Lower lobe of right lung (tissue), 2 donors: ENCODE data around the gene CYP8B1. TPM values are rescaled to one million over a fixed set of nuclear protein-coding genes. Genes with fewer than 3 reads are reported as not detected.
A peak's percentile ranks its signal among the peaks of the same experiment; 100 is the strongest.

Experiments
- ATAC-seq, 2 donors: fragments of 200-7000 bp; cut with Tn5 transposase; one replicate each; pipeline ENCODE4 v1.9.1; 2020 to 2022; ENCODE audit warnings: mild to moderate bottlenecking in 2 of 2, moderate library complexity in 2 of 2
- DNase-seq: peaks from one replicate; pipeline ENCODE4 v3.0.0-alpha.2; 2020
- H3K27ac ChIP-seq: fragments of 200-600 bp; one replicate; pipeline ENCODE4 v1.8.0; 2022
- H3K27me3 ChIP-seq: fragments of 200-600 bp; one replicate; pipeline ENCODE4 v1.8.0; 2022; ENCODE audit warnings: low read depth
- H3K36me3 ChIP-seq: fragments of 200-600 bp; one replicate; pipeline ENCODE4 v1.8.0; 2022; ENCODE audit warnings: mild to moderate bottlenecking
- H3K4me1 ChIP-seq: fragments of 200-600 bp; one replicate; pipeline ENCODE4 v1.8.0; 2022
- H3K4me3 ChIP-seq: fragments of 200-600 bp; one replicate; pipeline ENCODE4 v1.8.0; 2022; ENCODE audit warnings: mild to moderate bottlenecking
- H3K9me3 ChIP-seq: fragments of 200-600 bp; one replicate; pipeline ENCODE4 v1.8.0; 2022
- CTCF ChIP-seq: fragments of 200-600 bp; IDR thresholded peaks from one replicate; pipeline ENCODE4 v1.8.0; 2022; ENCODE audit warnings: antibody characterized with exemption, mild to moderate bottlenecking
- intact Hi-C: fragments of 100-400 bp; cut with DNase I; formaldehyde crosslinking; loops from one replicate; pipeline ENCODE4 v1.11.0; 2022
- total RNA-seq: library from RNA; stranded (reverse); fragmentation: NEBNext Ultra II Directional; extraction: Animal tissue kit (Norgen Biotek cat#: 25700); gene quantifications from one replicate; pipeline ENCODE4 v1.2.1, GENCODE V29; 2021
- donor health status: DM: no; HTN: yes; CAD: no; lungs with severe emphysema.

Gene CYP8B1
- total RNA-seq, 1 donor from 2014 or later: not detected

- H3K36me3 ChIP-seq: peaks cover 10% of the 10 kb centered on the region
- no peak for TF ChIP-seq CTCF
- ATAC-seq (peak; percentile 4 to 13), DNase-seq (no peak)
- peaks cover 16% of the 10 kb centered on the region for H3K4me1 ChIP-seq
- intact Hi-C loops: no loop called here
- H3K9me3 ChIP-seq: peaks cover 10% of the 10 kb centered on the region
- H3K27me3 ChIP-seq: no peaks in the 10 kb centered on the region
- H3K4me3 ChIP-seq: peak overlapping the region; percentile 66
- no peak overlapping the region for H3K27ac ChIP-seq
Observed at GRCh38 chr3:42906848-42907183, 31.1 kb upstream of the CYP8B1 start.

GRCh38 chr3:42906070-42906847, 30.6 kb upstream of the CYP8B1 start, which contains the start of gene ZNF662:
ZNF662 (plus strand) TSS chr3:42906142; CDS start chr3:42908115, 1,973 bp downstream.
- peak within 1 kb of the TSS; percentile 72 for H3K27ac ChIP-seq
- H3K27me3 ChIP-seq: no peaks in the 10 kb centered on the region
- peaks cover 6% of the 10 kb centered on the region for H3K9me3 ChIP-seq
- intact Hi-C loops: no loop called here
- peak within 1 kb of the TSS; percentile 66 for H3K4me3 ChIP-seq
- ATAC-seq: peak; percentile 92 to 95
- no peak for TF ChIP-seq CTCF
- peak; percentile 57 for DNase-seq
- H3K4me1 ChIP-seq: peaks cover 16% of the 10 kb centered on the region
- H3K36me3 ChIP-seq: peaks cover 6% of the 10 kb centered on the region

GRCh38 chr3:42905740-42906069, 30.0 kb upstream of the CYP8B1 start:
- ATAC-seq: no peak
- DNase-seq: no peak
- TF ChIP-seq CTCF: no peak
- peaks cover 4% of the 10 kb centered on the region for H3K9me3 ChIP-seq
- intact Hi-C loops: no loop called here
- peaks cover under 1% of the 10 kb centered on the region for H3K36me3 ChIP-seq
- H3K4me3 ChIP-seq: peak overlapping the region; percentile 66
- peaks cover 16% of the 10 kb centered on the region for H3K4me1 ChIP-seq
- H3K27ac ChIP-seq: peak overlapping the region; percentile 72
- no peaks in the 10 kb centered on the region for H3K27me3 ChIP-seq

GRCh38 chr3:42904076-42904475, 28.4 kb upstream of the CYP8B1 start:
- intact Hi-C loops: no loop called here
- Histone ChIP-seq H3K27ac (no peak overlapping the region), H3K4me1 (peaks cover 16% of the 10 kb centered on the region), H3K9me3 (no peaks in the 10 kb centered on the region), H3K36me3 (no peaks in the 10 kb centered on the region), H3K27me3 (no peaks in the 10 kb centered on the region), H3K4me3 (no peak overlapping the region)
- ATAC-seq (no peak), DNase-seq (no peak)
- TF ChIP-seq CTCF: no peak

GRCh38 chr3:42902257-42902656, 26.6 kb upstream of the CYP8B1 start:
- Histone ChIP-seq H3K27ac (no peak overlapping the region), H3K27me3 (no peaks in the 10 kb centered on the region), H3K4me3 (no peak overlapping the region), H3K4me1 (peaks cover 13% of the 10 kb centered on the region), H3K9me3 (no peaks in the 10 kb centered on the region), H3K36me3 (no peaks in the 10 kb centered on the region)
- no peak for ATAC-seq
- intact Hi-C loops: no loop called here
- no peak for DNase-seq
- no peak for TF ChIP-seq CTCF
